ENCODE measurements around the gene TUBB8B.
"Not testable (repeated sequence)": the region's sequence is repeated elsewhere in the genome, so short reads cannot be mapped to it uniquely, and the experiment has no call there.

DNA sequence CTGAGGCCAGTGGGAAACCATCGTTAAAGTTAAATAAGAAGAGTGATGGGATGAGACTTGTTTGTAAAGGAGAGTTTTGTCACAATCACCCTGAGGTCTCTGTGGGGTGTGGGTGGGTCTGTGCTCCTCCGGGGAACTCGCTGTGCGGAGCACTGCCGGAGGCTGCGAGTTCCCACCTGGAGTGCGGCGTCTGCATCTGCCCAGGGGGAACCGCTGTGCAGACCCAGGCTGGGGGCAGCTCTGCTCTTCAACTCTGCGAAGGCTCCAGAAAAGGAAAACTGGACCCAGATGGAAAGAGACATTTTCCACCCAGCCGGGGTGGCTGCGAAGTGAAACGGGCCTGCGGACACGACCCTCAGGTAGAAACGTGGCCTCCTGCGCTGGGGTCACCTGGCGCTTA lies 46.2 kb upstream of the TUBB8B start:
- TF ChIP-seq, protein P1, sequence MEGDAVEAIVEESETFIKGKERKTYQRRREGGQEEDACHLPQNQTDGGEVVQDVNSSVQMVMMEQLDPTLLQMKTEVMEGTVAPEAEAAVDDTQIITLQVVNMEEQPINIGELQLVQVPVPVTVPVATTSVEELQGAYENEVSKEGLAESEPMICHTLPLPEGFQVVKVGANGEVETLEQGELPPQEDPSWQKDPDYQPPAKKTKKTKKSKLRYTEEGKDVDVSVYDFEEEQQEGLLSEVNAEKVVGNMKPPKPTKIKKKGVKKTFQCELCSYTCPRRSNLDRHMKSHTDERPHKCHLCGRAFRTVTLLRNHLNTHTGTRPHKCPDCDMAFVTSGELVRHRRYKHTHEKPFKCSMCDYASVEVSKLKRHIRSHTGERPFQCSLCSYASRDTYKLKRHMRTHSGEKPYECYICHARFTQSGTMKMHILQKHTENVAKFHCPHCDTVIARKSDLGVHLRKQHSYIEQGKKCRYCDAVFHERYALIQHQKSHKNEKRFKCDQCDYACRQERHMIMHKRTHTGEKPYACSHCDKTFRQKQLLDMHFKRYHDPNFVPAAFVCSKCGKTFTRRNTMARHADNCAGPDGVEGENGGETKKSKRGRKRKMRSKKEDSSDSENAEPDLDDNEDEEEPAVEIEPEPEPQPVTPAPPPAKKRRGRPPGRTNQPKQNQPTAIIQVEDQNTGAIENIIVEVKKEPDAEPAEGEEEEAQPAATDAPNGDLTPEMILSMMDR (IDR thresholded peaks at IDR 0.05; ENCODE audit: low read depth, low read length, missing input control): not testable (repeated sequence)
- TF ChIP-seq RXRA (IDR thresholded peaks at IDR 0.05); GABPA (IDR thresholded peaks at IDR 0.05 in 1 of 2, conservative IDR thresholded peaks at IDR 0.05 in 1 of 2); YY1 (IDR thresholded peaks at IDR 0.05); JUND (IDR thresholded peaks at IDR 0.05); RAD21 (IDR thresholded peaks at IDR 0.05): not testable (repeated sequence)
- TF ChIP-seq, protein P2, sequence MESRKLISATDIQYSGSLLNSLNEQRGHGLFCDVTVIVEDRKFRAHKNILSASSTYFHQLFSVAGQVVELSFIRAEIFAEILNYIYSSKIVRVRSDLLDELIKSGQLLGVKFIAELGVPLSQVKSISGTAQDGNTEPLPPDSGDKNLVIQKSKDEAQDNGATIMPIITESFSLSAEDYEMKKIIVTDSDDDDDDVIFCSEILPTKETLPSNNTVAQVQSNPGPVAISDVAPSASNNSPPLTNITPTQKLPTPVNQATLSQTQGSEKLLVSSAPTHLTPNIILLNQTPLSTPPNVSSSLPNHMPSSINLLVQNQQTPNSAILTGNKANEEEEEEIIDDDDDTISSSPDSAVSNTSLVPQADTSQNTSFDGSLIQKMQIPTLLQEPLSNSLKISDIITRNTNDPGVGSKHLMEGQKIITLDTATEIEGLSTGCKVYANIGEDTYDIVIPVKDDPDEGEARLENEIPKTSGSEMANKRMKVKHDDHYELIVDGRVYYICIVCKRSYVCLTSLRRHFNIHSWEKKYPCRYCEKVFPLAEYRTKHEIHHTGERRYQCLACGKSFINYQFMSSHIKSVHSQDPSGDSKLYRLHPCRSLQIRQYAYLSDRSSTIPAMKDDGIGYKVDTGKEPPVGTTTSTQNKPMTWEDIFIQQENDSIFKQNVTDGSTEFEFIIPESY (IDR thresholded peaks at IDR 0.05): not testable (repeated sequence)

Data from liver (tissue), 3 donors.